GM12878 (cell line): ENCODE data around the gene EHD4.

ENCODE experiments used
- NRF1 ChIP-seq: conservative IDR thresholded peaks from 2 replicates; pipeline ENCODE4 v1.6.1; 2011; ENCODE audit warnings: mild to moderate bottlenecking, low read depth, low read length, improper control_type of control experiment
- SMARCA5 ChIP-seq: fragments of 450-650 bp; IDR thresholded peaks from 2 replicates; pipeline ENCODE4 v1.6.1; 2017; ENCODE audit warnings: mild to moderate bottlenecking
- TAF1 ChIP-seq: IDR thresholded peaks from 2 replicates; pipeline ENCODE4 v1.6.1; 2011; ENCODE audit warnings: mild to moderate bottlenecking, low read depth, low read length, borderline replicate concordance
- TCF12 ChIP-seq: IDR thresholded peaks from 2 replicates; pipeline ENCODE4 v1.6.1; 2011; ENCODE audit warnings: low read depth, mild to moderate bottlenecking, low read length
- TF ChIP-seq, protein P1 (sequence below): IDR thresholded peaks from 2 replicates; pipeline ENCODE4 v1.6.1; 2012; ENCODE audit warnings: mild to moderate bottlenecking, low read depth, low read length

DNA sequence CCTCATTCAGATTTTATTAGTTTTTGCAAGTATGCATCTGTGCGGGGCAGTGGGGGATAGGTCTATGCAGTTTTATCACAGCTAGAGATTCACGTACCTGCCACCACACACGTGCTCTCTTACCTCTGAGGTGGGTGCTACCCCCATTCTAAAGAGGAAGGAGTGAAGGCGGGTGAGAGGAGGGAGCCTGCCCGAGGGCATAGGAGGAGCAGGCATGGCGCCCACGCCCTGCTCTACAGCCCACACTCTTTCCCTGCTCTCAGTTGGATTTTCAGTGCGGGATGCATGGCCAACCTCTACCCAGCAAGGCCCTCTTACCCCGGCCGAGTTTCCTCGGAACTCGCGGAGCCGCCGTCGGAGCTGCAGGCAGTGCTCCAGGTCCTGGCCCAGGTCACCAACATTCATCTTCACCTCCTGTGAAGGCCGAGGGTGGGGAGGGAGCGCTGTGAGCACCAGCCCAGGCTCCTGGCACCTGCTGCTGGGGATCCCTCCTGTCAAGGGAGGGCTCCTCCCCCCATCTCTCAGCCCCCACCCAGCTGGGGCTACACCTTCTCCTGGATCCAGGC lies 106.8 kb downstream of the EHD4 start:
- no peak for TF ChIP-seq TCF12
- no peak for TF ChIP-seq SMARCA5
- TF ChIP-seq NRF1: no peak
- TF ChIP-seq, protein P1, sequence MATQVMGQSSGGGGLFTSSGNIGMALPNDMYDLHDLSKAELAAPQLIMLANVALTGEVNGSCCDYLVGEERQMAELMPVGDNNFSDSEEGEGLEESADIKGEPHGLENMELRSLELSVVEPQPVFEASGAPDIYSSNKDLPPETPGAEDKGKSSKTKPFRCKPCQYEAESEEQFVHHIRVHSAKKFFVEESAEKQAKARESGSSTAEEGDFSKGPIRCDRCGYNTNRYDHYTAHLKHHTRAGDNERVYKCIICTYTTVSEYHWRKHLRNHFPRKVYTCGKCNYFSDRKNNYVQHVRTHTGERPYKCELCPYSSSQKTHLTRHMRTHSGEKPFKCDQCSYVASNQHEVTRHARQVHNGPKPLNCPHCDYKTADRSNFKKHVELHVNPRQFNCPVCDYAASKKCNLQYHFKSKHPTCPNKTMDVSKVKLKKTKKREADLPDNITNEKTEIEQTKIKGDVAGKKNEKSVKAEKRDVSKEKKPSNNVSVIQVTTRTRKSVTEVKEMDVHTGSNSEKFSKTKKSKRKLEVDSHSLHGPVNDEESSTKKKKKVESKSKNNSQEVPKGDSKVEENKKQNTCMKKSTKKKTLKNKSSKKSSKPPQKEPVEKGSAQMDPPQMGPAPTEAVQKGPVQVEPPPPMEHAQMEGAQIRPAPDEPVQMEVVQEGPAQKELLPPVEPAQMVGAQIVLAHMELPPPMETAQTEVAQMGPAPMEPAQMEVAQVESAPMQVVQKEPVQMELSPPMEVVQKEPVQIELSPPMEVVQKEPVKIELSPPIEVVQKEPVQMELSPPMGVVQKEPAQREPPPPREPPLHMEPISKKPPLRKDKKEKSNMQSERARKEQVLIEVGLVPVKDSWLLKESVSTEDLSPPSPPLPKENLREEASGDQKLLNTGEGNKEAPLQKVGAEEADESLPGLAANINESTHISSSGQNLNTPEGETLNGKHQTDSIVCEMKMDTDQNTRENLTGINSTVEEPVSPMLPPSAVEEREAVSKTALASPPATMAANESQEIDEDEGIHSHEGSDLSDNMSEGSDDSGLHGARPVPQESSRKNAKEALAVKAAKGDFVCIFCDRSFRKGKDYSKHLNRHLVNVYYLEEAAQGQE: no peak
- TF ChIP-seq TAF1: no peak
